Astrocyte (in vitro differentiated cells and primary cell): Measurements from ENCODE around the gene JMJD6. TPM values are rescaled to one million over a fixed set of nuclear protein-coding genes. Genes with fewer than 3 reads are reported as not detected.

Experiments used
- DNase-seq: peaks from one replicate; pipeline ENCODE4 v3.0.0-alpha.2; 2010; ENCODE audit warnings: low read depth
- FAIRE-seq: peaks from 2 replicates; lab custom pipeline; 2011; peaks lifted over from hg19 to GRCh38; lab: Jason Lieb, UNC
- H2AFZ ChIP-seq: 2 replicates; pipeline ENCODE4 v1.6.0; 2012; ENCODE audit warnings: low read depth, low read length, inconsistent platforms
- H3K27ac ChIP-seq: 2 replicates; pipeline ENCODE4 v1.5.1; 2011; ENCODE audit warnings: low read depth, low read length, inconsistent platforms
- H3K27me3 ChIP-seq: 2 replicates; pipeline ENCODE4 v1.6.0; 2011; ENCODE audit warnings: low read length, inconsistent platforms; ENCODE audit not compliant: insufficient read depth
- H3K36me3 ChIP-seq: 2 replicates; pipeline ENCODE4 v1.5.1; 2011; ENCODE audit warnings: low read length, inconsistent platforms; ENCODE audit not compliant: insufficient read depth
- H3K4me1 ChIP-seq: 2 replicates; pipeline ENCODE4 v1.5.1; 2011; ENCODE audit warnings: low read length, inconsistent platforms; ENCODE audit not compliant: insufficient read depth
- H3K4me2 ChIP-seq: 2 replicates; pipeline ENCODE4 v1.6.0; 2012; ENCODE audit warnings: low read length, inconsistent platforms
- H3K4me3 ChIP-seq: 2 replicates; pipeline ENCODE4 v1.5.1; 2011; ENCODE audit warnings: low read depth, mild to moderate bottlenecking, low read length, inconsistent platforms; ENCODE audit not compliant: insufficient read depth
- H3K79me2 ChIP-seq: 2 replicates; pipeline ENCODE4 v1.6.0; 2012; ENCODE audit warnings: mild to moderate bottlenecking, low read length, inconsistent platforms; ENCODE audit not compliant: insufficient read depth
- H3K9ac ChIP-seq: 2 replicates; pipeline ENCODE4 v1.6.0; 2012; ENCODE audit warnings: mild to moderate bottlenecking, low read length, inconsistent platforms
- H3K9me3 ChIP-seq: 2 replicates; pipeline ENCODE4 v1.5.1; 2012; ENCODE audit warnings: low read depth, mild to moderate bottlenecking, low read length, inconsistent platforms; ENCODE audit not compliant: insufficient read depth
- H4K20me1 ChIP-seq: 2 replicates; pipeline ENCODE4 v1.6.0; 2012; ENCODE audit warnings: low read length, inconsistent platforms; ENCODE audit not compliant: insufficient read depth
- H3K27ac Mint-ChIP-seq: one replicate; pipeline ENCODE4 v1.8.0; 2021; ENCODE audit warnings: mild to moderate bottlenecking, mixed read lengths; ENCODE audit not compliant: unreplicated experiment
- H3K27me3 Mint-ChIP-seq: one replicate; pipeline ENCODE4 v1.8.0; 2021; ENCODE audit warnings: low read depth, mixed read lengths; ENCODE audit not compliant: unreplicated experiment
- H3K36me3 Mint-ChIP-seq: one replicate; pipeline ENCODE4 v1.8.0; 2021; ENCODE audit warnings: low read depth, mixed read lengths; ENCODE audit not compliant: unreplicated experiment
- H3K4me1 Mint-ChIP-seq: one replicate; pipeline ENCODE4 v1.8.0; 2021; ENCODE audit warnings: low read depth, mixed read lengths; ENCODE audit not compliant: unreplicated experiment
- H3K4me3 Mint-ChIP-seq: one replicate; pipeline ENCODE4 v1.8.0; 2021; ENCODE audit warnings: mild to moderate bottlenecking, moderate library complexity, mixed read lengths; ENCODE audit not compliant: unreplicated experiment
- H3K9me3 Mint-ChIP-seq: one replicate; pipeline ENCODE4 v1.8.0; 2021; ENCODE audit warnings: mild to moderate bottlenecking, mixed read lengths; ENCODE audit not compliant: unreplicated experiment
- CTCF ChIP-seq: IDR thresholded peaks from 2 replicates; pipeline ENCODE4 v1.5.1; 2011; ENCODE audit warnings: low read depth, mild to moderate bottlenecking, inconsistent platforms, low read length, moderate library complexity; ENCODE audit not compliant: insufficient read depth
- EZH2 ChIP-seq: IDR thresholded peaks from 2 replicates; pipeline ENCODE4 v1.6.1; 2012; ENCODE audit warnings: mild to moderate bottlenecking, low read length, inconsistent platforms; ENCODE audit not compliant: insufficient read depth
- total RNA-seq: library from RNA; stranded (reverse); gene quantifications from 2 replicates; pipeline ENCODE4 v1.2.1, GENCODE V29; 2021

JMJD6 gene
- total RNA-seq, 1 donor from 2014 or later: 45.5 TPM

GRCh38 chr17:76721463-76721862 lies 4.9 kb downstream of the JMJD6 start:
- DNase-seq: no peak
- no peak overlapping the region for H3K27ac Mint-ChIP-seq
- H3K27me3 Mint-ChIP-seq: no peaks in the 10 kb centered on the region
- H3K9ac ChIP-seq: no peak overlapping the region
- no peak for FAIRE-seq
- peaks cover 66% of the 10 kb centered on the region for H4K20me1 ChIP-seq
- H3K36me3 Mint-ChIP-seq: peaks cover 19% of the 10 kb centered on the region
- H3K79me2 ChIP-seq: peaks cover 67% of the 10 kb centered on the region
- H3K27me3 ChIP-seq: no peaks in the 10 kb centered on the region
- TF ChIP-seq CTCF: no peak
- no peak for TF ChIP-seq EZH2
- H2AFZ ChIP-seq: no peak overlapping the region
- H3K4me2 ChIP-seq: no peak overlapping the region
- H3K4me3 ChIP-seq: no peak overlapping the region
- H3K4me1 Mint-ChIP-seq: peaks cover 9% of the 10 kb centered on the region
- peaks cover 22% of the 10 kb centered on the region for H3K4me1 ChIP-seq
- no peaks in the 10 kb centered on the region for H3K9me3 ChIP-seq
- H3K36me3 ChIP-seq: peaks cover 60% of the 10 kb centered on the region
- peak overlapping the region; percentile 46 for H3K4me3 Mint-ChIP-seq
- H3K27ac ChIP-seq: no peak overlapping the region
- no peaks in the 10 kb centered on the region for H3K9me3 Mint-ChIP-seq

GRCh38 chr17:76720941-76721340 lies 5.5 kb downstream of the JMJD6 start:
- FAIRE-seq (no peak), DNase-seq (no peak)
- Mint-ChIP-seq H3K4me1 (peaks cover 15% of the 10 kb centered on the region), H3K36me3 (peaks cover 20% of the 10 kb centered on the region), H3K9me3 (no peaks in the 10 kb centered on the region), H3K4me3 (no peak overlapping the region), H3K27me3 (no peaks in the 10 kb centered on the region), H3K27ac (no peak overlapping the region)
- Histone ChIP-seq H3K27ac (no peak overlapping the region), H4K20me1 (peaks cover 69% of the 10 kb centered on the region), H3K9ac (no peak overlapping the region), H3K4me1 (peaks cover 27% of the 10 kb centered on the region), H2AFZ (no peak overlapping the region), H3K27me3 (no peaks in the 10 kb centered on the region), H3K4me2 (no peak overlapping the region), H3K9me3 (no peaks in the 10 kb centered on the region), H3K4me3 (no peak overlapping the region), H3K79me2 (peaks cover 62% of the 10 kb centered on the region), H3K36me3 (peaks cover 60% of the 10 kb centered on the region)
- no peak for TF ChIP-seq EZH2
- no peak for TF ChIP-seq CTCF

- Histone ChIP-seq H3K9me3 (no peaks in the 10 kb centered on the region), H3K79me2 (peaks cover 59% of the 10 kb centered on the region), H3K27ac (no peak overlapping the region), H3K4me2 (no peak overlapping the region), H4K20me1 (peaks cover 70% of the 10 kb centered on the region), H3K27me3 (no peaks in the 10 kb centered on the region), H3K9ac (no peak overlapping the region), H2AFZ (no peak overlapping the region), H3K4me3 (no peak overlapping the region), H3K4me1 (peaks cover 29% of the 10 kb centered on the region), H3K36me3 (peaks cover 60% of the 10 kb centered on the region)
- H3K27me3 Mint-ChIP-seq: no peaks in the 10 kb centered on the region
- TF ChIP-seq CTCF (no peak), EZH2 (no peak)
- peaks cover 22% of the 10 kb centered on the region for H3K36me3 Mint-ChIP-seq
- peaks cover 20% of the 10 kb centered on the region for H3K4me1 Mint-ChIP-seq
- DNase-seq (no peak), FAIRE-seq (no peak)
- H3K9me3 Mint-ChIP-seq: no peaks in the 10 kb centered on the region
- no peak overlapping the region for H3K27ac Mint-ChIP-seq
- no peak overlapping the region for H3K4me3 Mint-ChIP-seq
These were observed 6.2 kb downstream of the JMJD6 start for GRCh38 chr17:76720211-76720610.
